ENCODE results near the gene NFYC. TPM values are rescaled to one million over a fixed set of nuclear protein-coding genes. Genes with fewer than 3 reads are reported as not detected.

NFYC gene
- total and polyA plus RNA-seq, 2 experiments from 2014 or later, result 23.7 to 28.3 TPM

- H3K9ac ChIP-seq, result no peak overlapping the region
- H3K4me1 ChIP-seq (ENCODE audit: insufficient read depth), result no peaks in the 10 kb centered on the region
- no peak overlapping the region for H3K4me3 ChIP-seq
- H3K9me2 ChIP-seq (ENCODE audit: insufficient read depth), result no peaks in the 10 kb centered on the region
- H3K27me3 ChIP-seq (replicated peaks; ENCODE audit: insufficient read depth), result peaks cover 8% of the 10 kb centered on the region
- H3K9me3 ChIP-seq (ENCODE audit: low read depth), result no peaks in the 10 kb centered on the region
- H3K4me2 ChIP-seq (ENCODE audit: unreplicated experiment), result no peak overlapping the region
- 86 to 96% methylated on average over 2 of the region's 2 CpGs for WGBS, 2 experiments (ENCODE audit: low coverage in 1 of 2, low lambda C conversion rate in 2 of 2, missing lambda C conversion rate in 2 of 2)
- DNase-seq, result no peak
- H3F3A ChIP-seq (ENCODE audit: insufficient read depth), result no peaks in the 10 kb centered on the region
- no peak overlapping the region for H3K27ac ChIP-seq
- H4K20me1 ChIP-seq (ENCODE audit: insufficient read depth), result no peaks in the 10 kb centered on the region
- no peak overlapping the region for H2AFZ ChIP-seq
- no peaks in the 10 kb centered on the region; the same call in 1 of the 2 replicates for H3K36me3 ChIP-seq (ENCODE audit: low read depth)
- in situ Hi-C loops (cut with MboI), result no loop called here
- TF ChIP-seq EZH2phosphoT487 (IDR thresholded peaks at IDR 0.05; ENCODE audit: insufficient read depth, low read depth) (no peak), EZH2 (IDR thresholded peaks at IDR 0.05; ENCODE audit: insufficient read depth, poor library complexity, severe bottlenecking) (no peak)
- no peaks in the 10 kb centered on the region for H3K79me2 ChIP-seq (ENCODE audit: insufficient read depth)
These were observed 85.9 kb downstream of the NFYC start for GRCh38 chr1:40777224-40777970.

GRCh38 chr1:40780678-40781607 is 89.4 kb downstream of the NFYC start:
- no peaks in the 10 kb centered on the region for H3K9me3 ChIP-seq (ENCODE audit: low read depth)
- H4K20me1 ChIP-seq (ENCODE audit: insufficient read depth), result no peaks in the 10 kb centered on the region
- H3K4me2 ChIP-seq (ENCODE audit: unreplicated experiment), result no peak overlapping the region
- no peak overlapping the region for H3K27ac ChIP-seq
- DNase-seq, result no peak
- 74 to 87% methylated on average over 10 of the region's 11 CpGs for WGBS, 2 experiments (ENCODE audit: low coverage in 1 of 2, low lambda C conversion rate in 2 of 2, missing lambda C conversion rate in 2 of 2)
- no peaks in the 10 kb centered on the region for H3K9me2 ChIP-seq (ENCODE audit: insufficient read depth)
- H3K9ac ChIP-seq, result no peak overlapping the region
- no peak for TF ChIP-seq EZH2 (IDR thresholded peaks at IDR 0.05; ENCODE audit: insufficient read depth, poor library complexity, severe bottlenecking)
- no peak for TF ChIP-seq EZH2phosphoT487 (IDR thresholded peaks at IDR 0.05; ENCODE audit: insufficient read depth, low read depth)
- H3K4me1 ChIP-seq (ENCODE audit: insufficient read depth), result no peaks in the 10 kb centered on the region
- H3K4me3 ChIP-seq, result no peak overlapping the region
- no peaks in the 10 kb centered on the region for H3K79me2 ChIP-seq (ENCODE audit: insufficient read depth)
- no peak overlapping the region for H2AFZ ChIP-seq
- no peaks in the 10 kb centered on the region for H3F3A ChIP-seq (ENCODE audit: insufficient read depth)
- peaks cover 18% of the 10 kb centered on the region for H3K27me3 ChIP-seq (replicated peaks; ENCODE audit: insufficient read depth)
- no peaks in the 10 kb centered on the region for H3K36me3 ChIP-seq (ENCODE audit: low read depth)
- in situ Hi-C loops (cut with MboI), result no loop called here

GRCh38 chr1:40781608-40781971 is 90.1 kb downstream of the NFYC start:
- Histone ChIP-seq H3K9me2 (ENCODE audit: insufficient read depth) (no peaks in the 10 kb centered on the region), H3K9me3 (ENCODE audit: low read depth) (no peaks in the 10 kb centered on the region), H3K9ac (no peak overlapping the region), H2AFZ (no peak overlapping the region), H3K4me1 (ENCODE audit: insufficient read depth) (no peaks in the 10 kb centered on the region), H3F3A (ENCODE audit: insufficient read depth) (no peaks in the 10 kb centered on the region), H4K20me1 (ENCODE audit: insufficient read depth) (no peaks in the 10 kb centered on the region), H3K27ac (no peak overlapping the region), H3K79me2 (ENCODE audit: insufficient read depth) (no peaks in the 10 kb centered on the region), H3K36me3 (ENCODE audit: low read depth) (no peaks in the 10 kb centered on the region), H3K27me3 (replicated peaks; ENCODE audit: insufficient read depth) (peaks cover 18% of the 10 kb centered on the region), H3K4me3 (no peak overlapping the region), H3K4me2 (ENCODE audit: unreplicated experiment) (no peak overlapping the region)
- 100% methylated on average over 2 of the region's 2 CpGs for WGBS, 2 experiments (ENCODE audit: low coverage in 1 of 2, low lambda C conversion rate in 2 of 2, missing lambda C conversion rate in 2 of 2)
- TF ChIP-seq EZH2 (IDR thresholded peaks at IDR 0.05; ENCODE audit: insufficient read depth, poor library complexity, severe bottlenecking), result no peak
- TF ChIP-seq EZH2phosphoT487 (IDR thresholded peaks at IDR 0.05; ENCODE audit: insufficient read depth, low read depth), result no peak
- in situ Hi-C loops (cut with MboI), result no loop called here
- DNase-seq, result no peak

GRCh38 chr1:40782371-40782956 is 91.0 kb downstream of the NFYC start:
- Histone ChIP-seq H3K4me1 (ENCODE audit: insufficient read depth) (no peaks in the 10 kb centered on the region), H3F3A (ENCODE audit: insufficient read depth) (no peaks in the 10 kb centered on the region), H4K20me1 (ENCODE audit: insufficient read depth) (no peaks in the 10 kb centered on the region), H3K27ac (no peak overlapping the region), H3K9me2 (ENCODE audit: insufficient read depth) (no peaks in the 10 kb centered on the region), H3K27me3 (replicated peaks; ENCODE audit: insufficient read depth) (peaks cover 18% of the 10 kb centered on the region), H3K4me2 (ENCODE audit: unreplicated experiment) (no peak overlapping the region), H3K79me2 (ENCODE audit: insufficient read depth) (no peaks in the 10 kb centered on the region), H3K9me3 (ENCODE audit: low read depth) (no peaks in the 10 kb centered on the region), H3K36me3 (ENCODE audit: low read depth) (no peaks in the 10 kb centered on the region), H3K4me3 (no peak overlapping the region), H3K9ac (no peak overlapping the region), H2AFZ (no peak overlapping the region)
- TF ChIP-seq EZH2 (IDR thresholded peaks at IDR 0.05; ENCODE audit: insufficient read depth, poor library complexity, severe bottlenecking) (no peak), EZH2phosphoT487 (IDR thresholded peaks at IDR 0.05; ENCODE audit: insufficient read depth, low read depth) (no peak)
- 2 to 6% methylated on average over 17 to 20 of the region's 20 CpGs for WGBS, 2 experiments (ENCODE audit: low coverage in 1 of 2, low lambda C conversion rate in 2 of 2, missing lambda C conversion rate in 2 of 2)
- in situ Hi-C loops (cut with MboI), result no loop called here
- no peak for DNase-seq
